Germinal center (tissue), 1 donor: ENCODE data around the gene CYP4F2.
"Not testable (repeated sequence)": the region's sequence is repeated elsewhere in the genome, so short reads cannot be mapped to it uniquely, and the experiment has no call there.

Experiments used
- DNase-seq: peaks from one replicate; pipeline ENCODE4 v3.0.0; 2012; ENCODE audit warnings: mixed read lengths, low spot score

CYP4F2 gene

DNA sequence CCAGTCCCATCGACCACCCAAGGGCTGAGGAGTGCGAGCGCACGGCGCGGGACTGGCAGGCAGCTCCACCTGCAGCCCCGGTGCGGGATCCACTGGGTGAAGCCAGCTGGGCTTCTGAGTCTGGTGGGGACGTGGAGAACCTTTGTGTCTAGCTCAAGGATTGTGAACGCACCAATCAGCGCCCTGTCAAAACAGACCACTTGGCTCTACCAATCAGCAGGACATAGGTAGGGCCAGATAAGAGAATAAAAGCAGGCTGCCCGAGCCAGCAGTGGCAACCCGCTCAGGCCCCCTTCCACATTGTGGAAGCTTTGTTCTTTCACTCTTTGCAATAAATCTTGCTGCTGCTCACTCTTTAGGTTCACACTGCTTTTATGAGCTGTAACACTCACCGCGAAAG is 2.2 kb upstream of the CYP4F2 start:
- DNase-seq: not testable (repeated sequence)

- not testable (repeated sequence) for DNase-seq
Observed at GRCh38 chr19:15899561-15899960, 1.7 kb upstream of the CYP4F2 start.

DNA sequence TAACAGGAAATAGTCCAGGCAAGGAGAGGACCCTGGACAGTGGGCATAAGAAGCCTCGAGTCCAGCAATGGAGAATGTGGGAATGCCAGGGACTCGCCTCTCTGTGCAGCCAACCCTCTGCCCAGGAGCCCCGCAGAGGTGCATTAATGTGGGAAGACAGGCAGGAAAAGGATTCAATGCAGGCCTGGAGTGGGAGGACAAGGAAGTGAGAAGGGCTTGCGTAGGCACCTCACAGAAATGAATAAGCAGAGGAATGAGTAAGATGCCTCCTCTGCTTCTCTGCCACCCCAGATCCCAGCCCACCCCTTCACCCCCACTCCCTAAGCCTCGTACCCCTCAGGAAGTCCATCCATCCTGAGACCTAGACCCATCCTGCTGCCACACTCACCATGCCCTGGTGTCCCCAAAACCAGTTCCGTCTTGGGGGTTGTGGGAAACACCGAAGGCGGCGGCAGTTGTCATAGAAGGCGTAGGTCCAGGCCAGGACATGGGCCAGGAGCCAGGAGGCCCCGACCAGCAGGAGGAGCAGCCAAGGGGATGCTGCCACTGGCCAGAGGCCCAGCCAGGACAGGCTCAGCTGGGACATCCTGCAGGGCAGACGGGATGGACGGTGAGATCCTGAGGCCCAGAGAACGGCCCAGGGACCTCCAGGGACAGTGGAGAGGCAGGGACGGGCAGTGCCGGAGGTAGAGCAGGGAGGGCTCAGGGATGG is 692 bp downstream of the CYP4F2 start:
- DNase-seq: no peak

DNA sequence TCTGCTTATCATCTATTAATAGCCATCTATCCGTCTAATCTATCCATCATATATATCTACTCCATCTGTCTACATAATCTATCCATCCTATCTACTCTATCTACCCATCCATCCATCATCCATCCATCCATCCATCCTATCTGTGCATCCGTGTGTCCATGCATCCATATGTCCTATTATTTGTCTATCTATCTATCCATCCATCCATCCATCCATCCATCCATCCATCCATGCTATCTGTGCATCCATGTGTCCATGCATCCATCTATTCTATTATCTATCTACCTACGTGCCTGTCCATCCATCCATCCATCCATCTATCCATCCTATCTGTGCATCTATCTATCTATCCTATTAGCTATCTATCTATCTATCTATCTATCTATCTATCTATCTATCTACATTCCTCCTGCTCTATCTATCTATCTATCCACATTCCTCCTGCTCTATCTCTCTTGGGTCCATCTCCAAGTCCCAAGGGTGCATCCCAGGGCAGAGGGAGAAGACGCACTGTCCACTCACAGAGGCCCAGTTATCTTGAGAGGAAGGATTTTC is 1.9 kb downstream of the CYP4F2 start:
- DNase-seq: no peak

DNA sequence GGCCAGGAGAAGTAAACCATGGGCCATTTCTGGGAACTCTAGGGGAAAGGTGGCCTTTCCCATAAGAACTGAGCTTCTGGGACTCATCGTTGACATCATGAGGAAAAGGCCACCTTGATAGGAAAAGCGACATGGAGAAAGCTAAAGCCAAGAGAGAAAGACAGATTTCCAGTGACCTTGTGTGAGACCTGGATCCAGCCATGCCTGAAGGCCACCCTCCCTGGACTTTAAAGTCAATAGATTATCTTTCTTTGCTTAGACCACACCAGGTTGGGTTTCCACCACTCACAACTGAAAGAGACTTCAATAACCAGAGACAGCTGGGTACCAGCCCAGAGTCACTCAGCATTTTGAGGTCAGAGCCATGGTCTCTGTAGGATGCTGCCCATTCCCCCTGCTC is 3.5 kb downstream of the CYP4F2 start:
- no peak for DNase-seq

DNA sequence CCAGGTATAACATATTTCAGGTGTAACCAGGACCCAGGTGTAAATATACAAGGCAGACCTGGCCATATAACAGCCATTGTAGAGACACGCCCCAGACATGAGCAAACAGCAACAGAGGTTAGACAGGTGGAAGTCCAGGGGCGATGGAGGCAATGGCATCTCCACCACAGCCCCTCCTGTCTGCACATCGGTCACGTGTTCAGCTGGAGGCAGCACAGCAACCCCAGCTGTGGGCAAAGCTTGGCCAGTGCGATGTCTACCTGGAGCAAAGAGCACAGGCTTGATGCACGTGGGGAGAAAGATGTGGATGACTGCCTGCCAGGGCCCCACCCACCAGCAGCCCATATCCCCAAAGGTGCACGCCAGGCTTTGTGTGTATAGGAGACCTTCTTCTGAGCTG is 4.4 kb downstream of the CYP4F2 start:
- DNase-seq: no peak

GRCh38 chr19:15892012-15892411 is 5.9 kb downstream of the CYP4F2 start:
- DNase-seq: no peak

GRCh38 chr19:15891434-15891833 is 6.4 kb downstream of the CYP4F2 start:
- DNase-seq: no peak

DNA sequence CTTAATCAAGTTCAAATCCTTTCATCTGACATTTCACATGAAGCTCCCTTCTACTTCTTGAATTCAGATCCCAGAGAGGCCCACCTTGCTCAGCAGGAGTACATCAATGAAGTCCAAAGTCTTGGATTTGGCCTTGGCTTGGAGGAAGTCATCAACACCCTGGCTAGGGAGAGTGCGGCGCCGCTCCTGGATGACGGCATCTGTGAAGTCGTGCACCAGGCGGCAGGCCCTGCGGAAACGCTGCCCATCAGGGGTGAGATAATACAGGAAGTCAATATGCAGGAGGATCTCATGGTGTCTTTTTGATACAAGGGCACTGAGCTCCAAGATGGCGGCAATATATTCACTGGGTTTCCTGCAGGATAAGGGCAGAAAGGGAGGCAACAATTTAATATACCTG is 8.5 kb downstream of the CYP4F2 start:
- not testable (repeated sequence) for DNase-seq

DNA sequence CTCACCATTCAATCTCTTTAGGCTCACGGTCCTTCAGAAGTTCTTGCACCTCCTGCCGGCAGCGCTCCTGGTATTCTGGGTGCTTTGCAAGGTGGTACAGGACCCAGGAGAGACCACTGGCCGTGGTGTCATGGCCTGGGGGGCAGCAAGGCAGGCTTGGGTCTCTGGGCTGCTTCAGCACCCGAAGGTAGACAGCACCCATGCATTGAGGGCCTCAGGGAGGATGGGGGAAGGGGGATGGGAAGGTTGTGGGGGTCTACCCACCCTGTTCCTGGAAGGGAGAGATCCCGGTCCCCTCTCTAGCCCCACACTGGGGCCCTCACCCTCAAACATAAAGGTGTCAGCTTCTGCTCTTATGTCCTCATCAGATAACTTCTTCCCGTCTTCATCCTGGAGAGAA is 12.0 kb downstream of the CYP4F2 start:
- DNase-seq: no peak

- DNase-seq: no peak
Observed at GRCh38 chr19:15885167-15885566, 12.7 kb downstream of the CYP4F2 start.

DNA sequence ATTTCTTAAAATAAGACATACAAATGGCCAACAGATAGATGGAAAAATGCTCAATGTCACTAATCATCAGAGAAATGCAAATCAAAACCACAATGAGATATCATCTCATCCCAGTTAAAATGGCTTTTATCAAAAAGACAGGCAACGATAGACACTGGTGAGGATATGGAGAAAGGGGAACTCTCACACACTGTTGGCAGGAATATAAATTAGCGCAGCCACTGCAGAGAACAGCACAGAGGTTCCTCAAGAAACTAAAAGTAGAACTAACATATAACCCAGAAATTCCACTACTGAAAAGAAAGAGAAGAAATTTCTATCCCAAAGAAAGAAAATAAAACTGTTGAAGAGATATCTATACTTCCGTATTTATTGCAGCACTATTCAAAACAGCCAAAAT is 14.5 kb downstream of the CYP4F2 start:
- DNase-seq: not testable (repeated sequence)

GRCh38 chr19:15874821-15875474 is 22.9 kb downstream of the CYP4F2 start:
- no peak for DNase-seq

DNA sequence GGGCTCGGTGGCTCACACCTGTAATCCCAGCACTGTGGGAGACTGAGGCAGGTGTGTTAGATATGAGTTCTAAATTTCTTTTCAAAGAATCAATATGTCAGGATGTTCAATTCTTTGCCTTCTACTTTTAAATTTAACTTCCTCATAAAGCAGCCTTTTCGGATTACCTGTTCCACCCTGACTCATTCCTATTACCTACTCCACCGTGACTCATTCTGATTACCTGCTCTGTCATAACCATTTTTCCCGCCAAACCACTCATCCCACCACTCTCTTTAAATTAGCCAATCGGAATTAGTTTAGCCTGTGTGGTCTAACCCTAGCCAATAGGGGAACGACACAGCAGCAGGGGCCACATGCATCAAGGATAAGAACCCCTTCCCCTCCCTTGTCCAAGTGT is 24.1 kb downstream of the CYP4F2 start:
- DNase-seq: not testable (repeated sequence)

DNA sequence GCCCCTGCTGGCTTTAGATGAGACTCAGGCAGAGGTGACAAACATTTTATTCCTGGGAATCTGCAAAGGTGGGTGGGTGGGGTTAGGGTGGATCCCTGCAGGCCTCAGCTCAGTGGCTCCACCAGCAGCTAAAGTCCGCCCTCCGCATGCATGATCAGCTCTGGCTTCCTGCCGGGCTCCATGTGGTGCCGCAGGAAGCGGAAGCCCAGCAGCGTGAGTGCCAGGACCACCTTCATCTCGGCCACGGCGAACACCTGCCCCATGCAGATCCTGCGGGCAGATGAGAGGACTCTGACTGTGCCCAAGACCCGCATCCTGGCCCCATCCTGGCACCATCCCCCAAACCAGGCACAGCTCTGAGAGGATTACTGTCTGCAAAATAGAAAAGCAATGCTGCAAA is 26.3 kb downstream of the CYP4F2 start:
- DNase-seq: peak; percentile 29

DNA sequence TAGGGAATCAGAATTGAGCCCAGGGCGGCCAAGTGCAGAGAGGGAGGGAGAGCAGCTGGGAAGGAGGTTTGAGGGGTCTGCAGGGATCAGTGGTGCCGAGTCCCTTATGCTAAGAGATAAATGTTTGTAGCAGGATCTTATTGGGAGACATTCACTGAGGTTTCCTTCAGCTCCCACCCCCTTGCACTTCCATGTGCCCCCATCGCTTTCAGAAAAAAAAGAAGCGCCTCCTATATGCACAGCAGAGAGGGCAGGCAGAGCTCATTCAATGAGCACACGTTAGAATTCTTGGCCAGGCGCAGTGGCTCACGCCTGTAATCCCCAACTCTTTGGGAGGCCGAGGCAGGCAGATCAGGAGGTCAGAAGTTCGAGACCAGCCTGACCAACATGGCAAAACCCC is 28.0 kb downstream of the CYP4F2 start:
- no peak for DNase-seq

DNA sequence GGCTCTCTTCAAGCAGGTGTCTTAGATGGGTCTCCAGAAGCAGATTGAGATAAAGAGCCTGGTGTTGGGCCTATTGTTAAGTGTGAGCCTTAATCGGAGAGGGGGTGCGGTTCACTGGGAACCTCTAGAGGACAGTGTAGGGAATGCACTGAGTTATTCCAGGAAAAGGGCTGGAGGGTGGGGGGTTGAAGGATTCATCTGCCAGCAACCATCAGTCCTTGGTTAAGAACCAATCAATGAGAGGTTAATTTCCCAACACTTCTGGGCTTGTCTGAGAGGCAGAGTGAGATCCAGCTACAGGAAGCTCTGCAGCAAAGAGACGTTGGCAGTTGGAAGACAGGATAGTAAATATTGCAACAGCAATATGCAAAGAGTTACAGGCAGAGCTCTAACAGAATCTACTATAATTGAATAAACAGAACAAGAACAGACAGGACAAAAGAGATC is 28.7 kb downstream of the CYP4F2 start:
- peak; percentile 42 for DNase-seq

DNA sequence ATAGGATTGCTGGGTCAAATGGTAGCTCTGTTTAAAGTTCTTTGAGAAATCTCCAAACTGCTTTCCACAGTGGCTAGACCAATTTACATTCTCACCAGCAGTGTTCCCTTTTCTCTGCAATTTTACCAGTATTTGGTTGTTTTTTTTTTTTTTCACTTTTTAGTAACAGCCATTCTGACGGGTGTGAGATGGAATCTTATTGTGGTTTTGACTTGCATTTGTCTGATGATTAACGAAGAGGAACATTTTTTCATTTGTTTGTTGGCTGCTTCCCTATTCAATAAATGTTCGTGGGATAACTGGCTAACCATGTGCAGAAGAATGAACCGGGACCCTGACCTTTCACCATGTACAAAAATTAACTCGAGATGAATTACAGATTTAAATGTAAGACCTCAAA is 31.2 kb downstream of the CYP4F2 start:
- DNase-seq: no peak

DNA sequence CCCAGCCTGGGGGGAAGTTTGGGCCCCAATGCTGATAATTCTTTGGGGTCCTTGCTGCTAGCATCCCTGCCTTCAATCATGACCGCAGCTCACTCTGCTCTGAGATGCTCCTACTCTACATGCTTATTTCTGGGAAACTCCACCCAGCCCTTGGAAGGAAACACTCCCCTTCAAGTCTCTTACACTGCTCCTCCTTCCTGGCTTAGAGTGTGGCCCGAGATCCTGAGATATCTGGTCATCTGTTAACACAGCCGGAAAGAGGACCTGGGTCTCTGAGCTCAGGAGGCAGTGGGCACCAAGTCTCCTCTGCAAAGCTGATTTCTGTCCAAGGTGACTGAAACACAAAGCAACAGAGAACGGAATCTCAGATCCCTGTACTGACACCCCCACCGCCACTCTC is 33.0 kb downstream of the CYP4F2 start:
- DNase-seq: no peak

DNA sequence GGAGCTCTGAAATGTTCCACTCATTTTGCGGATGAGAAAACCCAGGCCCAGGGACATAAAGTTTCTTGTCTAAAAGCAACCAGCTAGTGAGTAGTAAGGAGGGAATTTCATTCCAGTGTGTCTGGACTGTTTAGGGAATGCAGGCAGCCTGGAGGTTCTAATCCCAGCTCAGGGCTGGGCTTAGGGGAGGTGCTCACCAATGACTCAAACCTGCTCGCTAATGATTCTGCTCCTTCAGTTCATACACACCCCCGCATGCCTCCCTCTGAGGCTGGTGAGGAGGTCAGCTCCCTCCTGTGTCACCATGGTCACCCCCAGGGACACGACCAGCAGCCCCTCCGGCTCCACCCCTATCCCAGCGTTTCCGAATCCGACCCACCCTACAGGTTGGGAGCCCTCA is 34.6 kb downstream of the CYP4F2 start:
- no peak for DNase-seq

DNA sequence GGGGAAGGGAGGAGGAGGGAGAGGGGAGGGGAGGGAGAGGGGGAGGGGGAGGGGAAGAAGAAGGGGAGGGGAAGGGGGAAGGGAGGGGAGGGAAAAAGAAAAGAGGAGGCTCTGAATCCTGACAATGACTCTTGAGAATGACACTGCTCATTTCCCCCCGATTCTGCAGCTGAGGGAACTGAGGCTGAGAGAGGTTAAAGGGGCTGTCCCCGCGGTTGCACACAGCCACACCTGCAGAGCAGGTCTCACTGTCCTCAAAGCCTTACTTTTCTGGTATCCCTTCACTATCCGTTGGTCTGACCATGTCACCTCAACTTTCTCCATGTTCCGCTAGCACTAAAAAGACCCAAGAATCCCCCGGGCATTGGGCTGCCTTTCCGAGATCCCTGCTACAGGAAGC is 35.4 kb downstream of the CYP4F2 start:
- no peak for DNase-seq

- DNase-seq: no peak
Observed at GRCh38 chr19:15860522-15860921, 37.4 kb downstream of the CYP4F2 start.

- DNase-seq: no peak
Observed at GRCh38 chr19:15859187-15859586, 38.7 kb downstream of the CYP4F2 start.

- DNase-seq: no peak
Observed at GRCh38 chr19:15850385-15850784, 47.5 kb downstream of the CYP4F2 start.
